GM21447 (cell line): ENCODE results near the gene ABHD11.
"Not testable (repeated sequence)": the region's sequence is repeated elsewhere in the genome, so short reads cannot be mapped to it uniquely, and the experiment has no call there.

ENCODE experiments used
- ATAC-seq: cut with Tn5 transposase; IDR thresholded peaks from one replicate; pipeline ENCODE4 v1.9.1; 2021; ENCODE audit not compliant: unreplicated experiment

The ABHD11 gene

GRCh38 chr7:73746378-73746777 is 7.8 kb upstream of the ABHD11 start:
- no peak for ATAC-seq

GRCh38 chr7:73742753-73743641 is 4.4 kb upstream of the ABHD11 start:
- ATAC-seq, result no peak

- ATAC-seq, result no peak
Measured at GRCh38 chr7:73742338-73742752, 3.7 kb upstream of the ABHD11 start.

- no peak for ATAC-seq
Measured at GRCh38 chr7:73741600-73741999, 3.0 kb upstream of the ABHD11 start.

- no peak for ATAC-seq
Measured at GRCh38 chr7:73740771-73741170, 2.2 kb upstream of the ABHD11 start.

- no peak for ATAC-seq
Measured at GRCh38 chr7:73740212-73740611, 1.6 kb upstream of the ABHD11 start.

GRCh38 chr7:73739387-73739767 is 775 bp upstream of the ABHD11 start:
- no peak for ATAC-seq

GRCh38 chr7:73738220-73738611 is 386 bp downstream of the ABHD11 start:
- ATAC-seq, result peak; percentile 30

GRCh38 chr7:73737491-73738219 is 947 bp downstream of the ABHD11 start:
- ATAC-seq, result no peak

- ATAC-seq, result no peak
Measured at GRCh38 chr7:73736885-73737284, 1.7 kb downstream of the ABHD11 start.

- ATAC-seq, result no peak
Measured at GRCh38 chr7:73735528-73735905, 3.1 kb downstream of the ABHD11 start.

- ATAC-seq, result peak; percentile 40
Measured at GRCh38 chr7:73734619-73735527, 3.7 kb downstream of the ABHD11 start.

GRCh38 chr7:73732397-73732796 is 6.2 kb downstream of the ABHD11 start:
- ATAC-seq, result no peak

- ATAC-seq, result no peak
Measured at GRCh38 chr7:73730485-73730884, 8.1 kb downstream of the ABHD11 start.

GRCh38 chr7:73728551-73728950 is 10.1 kb downstream of the ABHD11 start:
- no peak for ATAC-seq

GRCh38 chr7:73727952-73728351 is 10.7 kb downstream of the ABHD11 start:
- no peak for ATAC-seq

GRCh38 chr7:73726083-73726466 is 12.5 kb downstream of the ABHD11 start:
- ATAC-seq, result no peak

GRCh38 chr7:73723813-73724212 is 14.8 kb downstream of the ABHD11 start:
- ATAC-seq, result no peak

GRCh38 chr7:73722785-73723184 is 15.8 kb downstream of the ABHD11 start:
- no peak for ATAC-seq

- not testable (repeated sequence) for ATAC-seq
Measured at GRCh38 chr7:73722182-73722581, 16.4 kb downstream of the ABHD11 start.

- ATAC-seq, result no peak
Measured at GRCh38 chr7:73721377-73721817, 17.2 kb downstream of the ABHD11 start.
